Measurements from ENCODE around the gene PDLIM3.

PDLIM3 gene

GRCh38 chr4:185457136-185457535, 78.2 kb downstream of the PDLIM3 start:
- ChIA-PET POLR2A (no interaction called here), CTCF (interaction anchor here (0.6 to 1.7 kb wide), 2 partner anchors 141 to 494 kb away, joined by 3 to 4 read pairs; no protein-coding TSS in a partner anchor)
- Histone ChIP-seq H3K36me3 (ENCODE audit: control insufficient read depth in 2 of 2, insufficient read depth in 1 of 2, low read length in 2 of 2) (no peaks in the 10 kb centered on the region), H3K9me3 (ENCODE audit: control insufficient read depth, insufficient read depth, low read depth, low read length) (no peaks in the 10 kb centered on the region), H3K4me3 (ENCODE audit: low read depth, low read length) (no peak overlapping the region), H3K27ac (ENCODE audit: extremely low read depth, low read depth, low read length) (no peak overlapping the region), H3K4me1 (ENCODE audit: control insufficient read depth, insufficient read depth, low read length) (no peaks in the 10 kb centered on the region)
- TF ChIP-seq ZBTB20 (tag by site-specific recombination; IDR thresholded peaks at IDR 0.05) = peak; percentile 77
- TF ChIP-seq SALL2 (tag by site-specific recombination; IDR thresholded peaks at IDR 0.05; ENCODE audit: borderline replicate concordance) = no peak

- Histone ChIP-seq H3K27ac (ENCODE audit: extremely low read depth, low read depth, low read length) (no peak overlapping the region), H3K36me3 (ENCODE audit: control insufficient read depth in 2 of 2, insufficient read depth in 1 of 2, low read length in 2 of 2) (no peaks in the 10 kb centered on the region), H3K9me3 (ENCODE audit: control insufficient read depth, insufficient read depth, low read depth, low read length) (no peaks in the 10 kb centered on the region), H3K4me1 (ENCODE audit: control insufficient read depth, insufficient read depth, low read length) (no peaks in the 10 kb centered on the region), H3K4me3 (ENCODE audit: low read depth, low read length) (no peak overlapping the region)
- ChIA-PET CTCF (interaction anchor here (0.7 kb wide), 1 partner anchor 438 kb away, joined by 3 read pairs; the partner anchor contains the start of gene HELT), POLR2A (no interaction called here)
- TF ChIP-seq ZBTB44 (tag by site-specific recombination; IDR thresholded peaks at IDR 0.05) = no peak
- TF ChIP-seq ZNF768 (tag by site-specific recombination; IDR thresholded peaks at IDR 0.05) = no peak
- no peak for TF ChIP-seq ZNF280D (tag by site-specific recombination; IDR thresholded peaks at IDR 0.05)
- TF ChIP-seq ZNF660 (tag by site-specific recombination; IDR thresholded peaks at IDR 0.05) = no peak
- TF ChIP-seq ZNF645 (tag by site-specific recombination; IDR thresholded peaks at IDR 0.05) = no peak
- TF ChIP-seq GLIS2 (tag by site-specific recombination; IDR thresholded peaks at IDR 0.05) = no peak
- TF ChIP-seq FEZF1 (tag by site-specific recombination; IDR thresholded peaks at IDR 0.05) = no peak
- no peak for TF ChIP-seq KLF7 (tag by site-specific recombination; IDR thresholded peaks at IDR 0.05; ENCODE audit: borderline replicate concordance)
- TF ChIP-seq PRDM6 (tag by site-specific recombination; IDR thresholded peaks at IDR 0.05) = no peak
- no peak for TF ChIP-seq HOXA7 (CRISPR knock-in tag; IDR thresholded peaks at IDR 0.05; ENCODE audit: borderline replicate concordance)
- no peak for TF ChIP-seq ZNF248 (tag by site-specific recombination; IDR thresholded peaks at IDR 0.05)
- TF ChIP-seq, protein P1, sequence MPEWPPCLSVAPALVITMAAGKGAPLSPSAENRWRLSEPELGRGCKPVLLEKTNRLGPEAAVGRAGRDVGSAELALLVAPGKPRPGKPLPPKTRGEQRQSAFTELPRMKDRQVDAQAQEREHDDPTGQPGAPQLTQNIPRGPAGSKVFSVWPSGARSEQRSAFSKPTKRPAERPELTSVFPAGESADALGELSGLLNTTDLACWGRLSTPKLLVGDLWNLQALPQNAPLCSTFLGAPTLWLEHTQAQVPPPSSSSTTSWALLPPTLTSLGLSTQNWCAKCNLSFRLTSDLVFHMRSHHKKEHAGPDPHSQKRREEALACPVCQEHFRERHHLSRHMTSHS (tag by site-specific recombination; IDR thresholded peaks at IDR 0.05) = no peak
Measured at GRCh38 chr4:185456131-185456530, 79.2 kb downstream of the PDLIM3 start.

Data from HEK293 (cell line).